GM12801 (cell line): ENCODE data around the gene ZNF879.

Experiments
- CTCF ChIP-seq: IDR thresholded peaks from one replicate; pipeline ENCODE4 v1.5.1; 2011; ENCODE audit warnings: control low read depth; ENCODE audit not compliant: insufficient read length; ENCODE audit errors: extremely low read depth

Gene ZNF879

GRCh38 chr5:179023528-179024189, at the start of gene ZNF879:
TSS of gene ZNF879 (plus strand) at chr5:179023804. CDS start at chr5:179025005, 1,201 bp downstream.
- TF ChIP-seq CTCF, result no peak

- no peak for TF ChIP-seq CTCF
These were observed 42.2 kb upstream of the ZNF879 start for GRCh38 chr5:178981381-178981780.

GRCh38 chr5:178982941-178983340, 40.7 kb upstream of the ZNF879 start:
- no peak for TF ChIP-seq CTCF

- no peak for TF ChIP-seq CTCF
These were observed 39.9 kb upstream of the ZNF879 start for GRCh38 chr5:178983728-178984127.

- no peak for TF ChIP-seq CTCF
These were observed 39.2 kb upstream of the ZNF879 start for GRCh38 chr5:178984145-178985072.

GRCh38 chr5:178986326-178986960, 37.2 kb upstream of the ZNF879 start:
- TF ChIP-seq CTCF, result no peak
